ENCODE data around the gene RFXAP. TPM values are rescaled to one million over a fixed set of nuclear protein-coding genes. Genes with fewer than 3 reads are reported as not detected.

RFXAP gene
- polyA plus RNA-seq, 1 donor: 6.9 TPM

DNA sequence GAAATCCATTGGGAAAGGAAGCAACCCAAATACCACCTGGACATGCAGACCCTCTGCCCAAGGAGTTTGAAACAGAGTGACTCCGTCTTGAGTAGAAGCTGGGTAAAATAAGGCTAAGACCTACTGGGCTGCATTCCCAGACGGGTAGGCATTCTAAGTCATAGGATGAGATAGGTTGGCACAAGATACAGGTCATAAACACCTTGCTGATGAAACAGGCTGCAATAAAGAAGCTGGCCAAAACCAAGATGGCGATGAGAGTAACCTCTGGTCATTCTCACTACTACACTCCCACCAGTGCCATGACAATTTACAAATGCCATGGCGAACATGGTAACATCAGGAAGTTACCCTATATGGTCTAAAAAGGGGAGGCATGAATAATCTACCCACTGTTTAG, 40.2 kb downstream of the RFXAP start:
- no peak for DNase-seq
- Histone ChIP-seq H3K36me3 (ENCODE audit: control insufficient read depth, insufficient read depth, low read length) (peaks cover 13% of the 10 kb centered on the region), H3K4me1 (ENCODE audit: control insufficient read depth, insufficient read depth, low read length) (no peaks in the 10 kb centered on the region), H3K27ac (ENCODE audit: low read length) (no peak overlapping the region), H3K9me3 (ENCODE audit: control insufficient read depth, low read depth, low read length) (no peaks in the 10 kb centered on the region), H3K4me3 (ENCODE audit: low read length) (no peak overlapping the region), H3K27me3 (ENCODE audit: control insufficient read depth, insufficient read depth, low read length) (no peaks in the 10 kb centered on the region)
- 100% methylated on average over 2 of the region's 4 CpGs for WGBS (ENCODE audit: insufficient coverage, low lambda C conversion rate)

- Histone ChIP-seq H3K4me1 (ENCODE audit: control insufficient read depth, insufficient read depth, low read length) (no peaks in the 10 kb centered on the region), H3K9me3 (ENCODE audit: control insufficient read depth, low read depth, low read length) (no peaks in the 10 kb centered on the region), H3K36me3 (ENCODE audit: control insufficient read depth, insufficient read depth, low read length) (peaks cover 9% of the 10 kb centered on the region), H3K27ac (ENCODE audit: low read length) (no peak overlapping the region), H3K4me3 (ENCODE audit: low read length) (no peak overlapping the region), H3K27me3 (ENCODE audit: control insufficient read depth, insufficient read depth, low read length) (no peaks in the 10 kb centered on the region)
- DNase-seq: no peak
- 14% methylated on average over 1 of the region's 6 CpGs for WGBS (ENCODE audit: insufficient coverage, low lambda C conversion rate)
Measured at GRCh38 chr13:36862002-36862685, 43.1 kb downstream of the RFXAP start.

GRCh38 chr13:36862722-36863121, 43.7 kb downstream of the RFXAP start:
- H3K27ac ChIP-seq (ENCODE audit: low read length): no peak overlapping the region
- no peak overlapping the region for H3K4me3 ChIP-seq (ENCODE audit: low read length)
- no CpG with 5 or more reads among the region's 7 CpGs for WGBS (ENCODE audit: insufficient coverage, low lambda C conversion rate)
- H3K36me3 ChIP-seq (ENCODE audit: control insufficient read depth, insufficient read depth, low read length): peaks cover 5% of the 10 kb centered on the region
- DNase-seq: no peak
- H3K27me3 ChIP-seq (ENCODE audit: control insufficient read depth, insufficient read depth, low read length): no peaks in the 10 kb centered on the region
- H3K4me1 ChIP-seq (ENCODE audit: control insufficient read depth, insufficient read depth, low read length): no peaks in the 10 kb centered on the region
- no peaks in the 10 kb centered on the region for H3K9me3 ChIP-seq (ENCODE audit: control insufficient read depth, low read depth, low read length)

DNA sequence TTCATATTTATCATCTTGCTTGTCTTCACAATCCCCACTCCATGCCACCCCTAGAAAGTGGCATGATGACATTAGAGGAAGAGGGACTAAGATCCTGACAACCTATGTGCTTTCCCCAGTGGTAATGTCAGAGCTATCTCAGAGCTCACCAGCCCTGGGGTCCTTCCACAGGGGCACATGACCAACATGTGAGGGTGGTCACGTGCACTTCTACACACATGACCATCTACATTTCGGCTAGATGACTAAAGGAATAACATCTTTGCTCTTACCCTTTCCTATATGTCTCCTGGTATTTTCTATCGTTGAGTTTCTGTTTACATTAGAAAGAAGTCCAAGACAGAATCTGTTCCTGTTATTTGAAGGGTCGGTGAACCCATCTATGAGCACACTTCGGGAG, 46.2 kb downstream of the RFXAP start:
- WGBS (ENCODE audit: insufficient coverage, low lambda C conversion rate): no CpG with 5 or more reads among the region's 5 CpGs

GRCh38 chr13:36866232-36866631, 47.2 kb downstream of the RFXAP start:
- Histone ChIP-seq H3K27ac (ENCODE audit: low read length) (no peak overlapping the region), H3K36me3 (ENCODE audit: control insufficient read depth, insufficient read depth, low read length) (peaks cover 5% of the 10 kb centered on the region), H3K9me3 (ENCODE audit: control insufficient read depth, low read depth, low read length) (no peaks in the 10 kb centered on the region), H3K4me1 (ENCODE audit: control insufficient read depth, insufficient read depth, low read length) (no peaks in the 10 kb centered on the region), H3K4me3 (ENCODE audit: low read length) (no peak overlapping the region), H3K27me3 (ENCODE audit: control insufficient read depth, insufficient read depth, low read length) (no peaks in the 10 kb centered on the region)
- DNase-seq: no peak

More for the DNA sequence above, 46.2 kb downstream of the RFXAP start:
- Histone ChIP-seq H3K27me3 (ENCODE audit: control insufficient read depth, insufficient read depth, low read length) (no peaks in the 10 kb centered on the region), H3K27ac (ENCODE audit: low read length) (no peak overlapping the region), H3K4me1 (ENCODE audit: control insufficient read depth, insufficient read depth, low read length) (no peaks in the 10 kb centered on the region), H3K36me3 (ENCODE audit: control insufficient read depth, insufficient read depth, low read length) (peaks cover 5% of the 10 kb centered on the region), H3K9me3 (ENCODE audit: control insufficient read depth, low read depth, low read length) (no peaks in the 10 kb centered on the region), H3K4me3 (ENCODE audit: low read length) (no peak overlapping the region)
- DNase-seq: no peak

- Histone ChIP-seq H3K27me3 (ENCODE audit: control insufficient read depth, insufficient read depth, low read length) (peaks cover 2% of the 10 kb centered on the region), H3K27ac (ENCODE audit: low read length) (no peak overlapping the region), H3K4me1 (ENCODE audit: control insufficient read depth, insufficient read depth, low read length) (no peaks in the 10 kb centered on the region), H3K36me3 (ENCODE audit: control insufficient read depth, insufficient read depth, low read length) (peaks cover 4% of the 10 kb centered on the region), H3K4me3 (ENCODE audit: low read length) (no peak overlapping the region), H3K9me3 (ENCODE audit: control insufficient read depth, low read depth, low read length) (no peaks in the 10 kb centered on the region)
- no peak for DNase-seq
- no CpG with 5 or more reads among the region's 1 CpG for WGBS (ENCODE audit: insufficient coverage, low lambda C conversion rate)
Measured at GRCh38 chr13:36870050-36870692, 51.1 kb downstream of the RFXAP start.

GRCh38 chr13:36872621-36873020, 53.6 kb downstream of the RFXAP start:
- H3K27ac ChIP-seq (ENCODE audit: low read length): no peak overlapping the region
- peaks cover 2% of the 10 kb centered on the region for H3K27me3 ChIP-seq (ENCODE audit: control insufficient read depth, insufficient read depth, low read length)
- no peaks in the 10 kb centered on the region for H3K4me1 ChIP-seq (ENCODE audit: control insufficient read depth, insufficient read depth, low read length)
- no peaks in the 10 kb centered on the region for H3K9me3 ChIP-seq (ENCODE audit: control insufficient read depth, low read depth, low read length)
- H3K36me3 ChIP-seq (ENCODE audit: control insufficient read depth, insufficient read depth, low read length): peaks cover 2% of the 10 kb centered on the region
- H3K4me3 ChIP-seq (ENCODE audit: low read length): no peak overlapping the region
- WGBS (ENCODE audit: insufficient coverage, low lambda C conversion rate): no CpG with 5 or more reads among the region's 10 CpGs
- no peak for DNase-seq

DNA sequence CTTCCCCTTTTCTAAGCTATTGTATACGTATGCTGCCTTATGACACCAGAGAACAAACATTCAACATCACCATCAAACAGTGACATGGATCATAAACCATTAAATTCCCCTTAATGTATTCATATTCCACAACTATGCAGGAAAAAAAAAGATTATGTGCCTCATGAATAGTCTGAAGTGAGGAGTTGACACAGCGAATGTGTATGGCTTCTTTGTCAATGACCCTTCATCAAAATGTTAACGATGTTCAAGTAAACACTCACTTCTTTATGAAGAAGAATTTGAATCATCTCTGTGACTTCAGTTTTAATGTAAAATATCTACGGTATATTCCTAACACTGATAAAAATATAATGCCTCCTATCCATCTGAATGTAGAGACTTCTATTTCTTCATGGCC, 56.4 kb downstream of the RFXAP start:
- Histone ChIP-seq H3K4me1 (ENCODE audit: control insufficient read depth, insufficient read depth, low read length) (no peaks in the 10 kb centered on the region), H3K9me3 (ENCODE audit: control insufficient read depth, low read depth, low read length) (no peaks in the 10 kb centered on the region), H3K27me3 (ENCODE audit: control insufficient read depth, insufficient read depth, low read length) (peaks cover 2% of the 10 kb centered on the region), H3K4me3 (ENCODE audit: low read length) (no peak overlapping the region), H3K36me3 (ENCODE audit: control insufficient read depth, insufficient read depth, low read length) (peaks cover 2% of the 10 kb centered on the region), H3K27ac (ENCODE audit: low read length) (no peak overlapping the region)
- WGBS (ENCODE audit: insufficient coverage, low lambda C conversion rate): 88% methylated on average over 2 of the region's 4 CpGs
- DNase-seq: no peak

GRCh38 chr13:36875961-36876360, 56.9 kb downstream of the RFXAP start:
- WGBS (ENCODE audit: insufficient coverage, low lambda C conversion rate): 88% methylated on average over 3 of the region's 4 CpGs
- peaks cover 2% of the 10 kb centered on the region for H3K27me3 ChIP-seq (ENCODE audit: control insufficient read depth, insufficient read depth, low read length)

More at GRCh38 chr13:36875961-36876360, 56.9 kb downstream of the RFXAP start:
- no peak for DNase-seq
- Histone ChIP-seq H3K27ac (ENCODE audit: low read length) (no peak overlapping the region), H3K4me1 (ENCODE audit: control insufficient read depth, insufficient read depth, low read length) (no peaks in the 10 kb centered on the region), H3K36me3 (ENCODE audit: control insufficient read depth, insufficient read depth, low read length) (peaks cover 2% of the 10 kb centered on the region), H3K4me3 (ENCODE audit: low read length) (no peak overlapping the region), H3K9me3 (ENCODE audit: control insufficient read depth, low read depth, low read length) (no peaks in the 10 kb centered on the region)
